Activated naive CD8-positive, alpha-beta T cell treated with anti-CD3 and anti-CD28 coated beads, Interleukin-2, amount 50 U/mL, for 16 hours (primary cell): ENCODE data around the gene PIMREG.

Source experiments
- DNase-seq: peaks from one replicate; pipeline ENCODE4 v3.0.0-alpha.2; 2020; ENCODE audit warnings: low read depth, low spot score

The PIMREG gene

DNA sequence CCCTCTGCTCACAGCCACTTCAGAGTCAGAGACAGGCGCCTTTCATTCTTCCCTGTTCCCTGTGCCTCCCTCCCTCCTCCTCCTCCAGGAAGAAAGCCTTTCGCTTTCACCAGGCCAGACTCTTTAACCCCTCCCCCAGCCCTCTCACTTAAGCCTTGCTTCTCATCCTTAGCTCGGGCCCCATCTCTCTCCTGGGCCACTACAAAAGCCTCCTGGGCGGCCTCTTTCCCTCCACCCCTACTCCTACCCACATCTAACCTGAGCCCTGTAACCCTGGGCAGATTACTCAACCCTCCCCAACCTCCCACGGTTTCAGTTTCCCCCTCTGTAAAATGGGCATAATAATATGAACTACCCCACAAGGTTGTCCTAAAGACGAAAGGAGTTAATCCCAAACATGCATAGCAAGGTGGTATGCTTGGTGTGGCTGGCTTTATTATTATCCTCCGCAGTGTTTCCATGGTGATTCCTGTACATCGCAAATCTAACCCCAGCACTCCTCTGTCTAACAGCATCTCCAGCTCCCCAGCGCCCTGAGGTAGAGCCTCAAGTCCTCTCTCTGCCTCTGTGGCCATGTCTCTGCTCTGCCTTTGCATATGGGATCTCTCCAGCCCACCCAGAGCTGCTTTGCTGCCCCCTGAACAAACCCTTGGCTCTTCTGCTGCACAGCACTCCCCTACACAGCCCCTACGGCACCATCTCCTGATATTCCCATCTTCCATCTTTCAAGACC is 17.7 kb downstream of the PIMREG start:
- no peak for DNase-seq

GRCh38 chr17:6462692-6463091 is 18.4 kb downstream of the PIMREG start:
- DNase-seq = no peak

DNA sequence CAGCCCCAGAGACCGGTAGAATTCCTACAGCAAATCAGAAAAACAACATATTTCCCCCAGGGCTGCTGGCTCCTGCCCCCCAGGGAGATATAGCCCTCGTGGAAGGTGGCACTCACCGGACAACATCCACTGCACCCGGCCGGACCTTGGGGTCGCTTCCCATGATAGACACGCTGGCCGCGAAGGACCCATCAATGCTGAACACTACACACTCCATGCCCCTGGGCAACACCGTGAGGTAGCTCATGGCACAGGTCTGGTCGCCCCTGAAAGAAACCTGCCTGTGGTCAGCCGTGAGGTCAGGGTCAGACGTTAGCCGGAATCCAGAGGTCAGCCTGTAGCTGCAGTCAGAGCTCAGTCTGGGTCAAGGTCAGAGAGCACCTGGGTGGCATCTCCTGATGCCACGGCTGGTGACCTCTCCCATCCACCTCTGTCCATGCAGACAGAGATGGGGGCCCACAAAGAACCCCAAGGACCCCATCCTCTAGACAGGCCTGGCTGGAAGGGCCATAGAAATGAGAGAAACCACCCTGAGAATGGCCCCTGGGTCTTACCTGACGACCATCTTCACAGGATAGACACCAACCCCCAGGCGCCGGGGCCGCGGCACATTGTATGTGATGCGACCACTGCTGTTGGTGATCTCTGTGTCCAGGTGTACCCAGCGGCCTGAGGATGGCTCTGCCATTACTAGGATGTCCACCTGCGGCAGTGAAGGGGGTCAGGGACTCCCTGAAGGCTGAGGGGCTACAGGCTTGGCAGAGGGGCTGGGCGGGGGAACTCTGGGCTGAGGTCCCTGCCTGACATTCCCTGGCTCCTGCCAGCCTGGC is 19.6 kb downstream of the PIMREG start:
- no peak for DNase-seq

GRCh38 chr17:6464446-6465041 is 20.3 kb downstream of the PIMREG start:
- no peak for DNase-seq

DNA sequence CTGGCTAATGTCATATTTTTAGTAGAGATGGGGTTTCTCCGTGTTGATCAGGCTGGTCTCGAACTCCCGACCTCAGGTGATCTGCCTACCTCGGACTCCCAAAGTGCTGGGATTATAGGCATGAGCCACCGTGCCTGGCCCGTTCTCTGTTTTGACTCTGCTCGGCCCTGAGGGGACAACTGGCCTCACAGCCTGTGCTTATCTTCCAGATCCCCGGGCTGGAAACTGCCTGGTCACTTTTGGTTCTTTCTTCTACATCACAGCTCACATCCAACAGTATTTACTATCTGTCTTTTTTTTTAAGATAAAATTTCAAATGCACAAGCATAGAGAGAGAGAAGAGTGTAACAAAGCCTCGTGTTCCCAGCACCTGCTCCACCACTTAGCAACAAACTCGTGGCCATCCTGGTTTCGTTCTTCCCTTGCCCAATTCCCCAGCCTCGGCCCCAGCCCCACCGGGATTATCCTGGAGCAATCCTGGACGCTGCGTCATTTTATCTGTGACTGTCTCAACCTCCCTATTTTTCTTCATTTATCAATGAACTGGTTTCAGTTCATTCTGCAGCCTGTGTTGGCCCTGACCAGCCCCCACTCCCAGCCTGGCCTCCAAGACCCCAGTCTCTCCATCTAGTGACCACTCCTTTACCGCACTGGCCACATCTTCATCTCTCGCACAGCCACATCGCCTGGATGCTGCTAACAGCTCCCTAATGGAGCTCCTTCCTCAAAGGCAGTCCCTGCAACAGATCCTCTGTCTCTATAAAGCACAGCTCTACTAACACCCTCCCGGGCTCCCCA is 21.1 kb downstream of the PIMREG start:
- DNase-seq = no peak

GRCh38 chr17:6467567-6467966 is 23.3 kb downstream of the PIMREG start:
- no peak for DNase-seq

DNA sequence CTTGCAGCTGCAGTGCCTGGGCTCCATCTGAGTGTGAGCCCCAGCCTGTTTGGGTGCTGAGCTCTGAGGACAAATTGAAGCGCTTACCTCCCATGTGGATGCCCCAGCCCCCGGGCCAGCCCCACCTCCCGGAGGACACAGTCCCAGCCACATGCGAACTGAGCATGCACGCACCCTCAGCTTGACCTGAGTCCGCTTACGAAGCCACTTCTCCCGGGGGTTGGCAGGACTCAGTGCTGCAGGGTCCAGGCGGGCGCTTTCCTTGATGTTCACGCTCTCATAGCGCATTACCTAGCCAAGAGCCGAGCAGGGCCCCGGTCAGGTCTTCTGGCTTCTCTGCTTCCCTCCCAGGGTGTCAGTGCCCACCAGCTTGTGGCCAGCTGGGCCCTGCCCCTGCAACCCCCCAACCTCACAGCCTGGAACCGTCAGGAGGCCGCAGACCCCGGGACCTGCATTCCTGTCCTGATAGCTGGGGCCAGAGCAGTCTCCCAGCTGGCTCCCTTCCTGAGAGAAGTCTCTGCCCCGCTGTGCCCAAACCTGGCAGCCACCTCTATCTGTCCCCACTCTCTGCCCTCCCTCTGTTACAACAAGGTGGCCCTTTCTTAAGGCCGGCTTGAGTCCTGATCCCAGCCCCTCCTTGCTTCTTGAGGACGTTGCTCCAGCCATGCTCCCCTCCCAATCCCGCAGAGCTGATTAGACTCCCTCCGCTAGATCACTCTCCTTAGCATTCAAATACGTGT is 24.0 kb downstream of the PIMREG start:
- no peak for DNase-seq

GRCh38 chr17:6470146-6470718 is 26.0 kb downstream of the PIMREG start:
- DNase-seq = no peak

DNA sequence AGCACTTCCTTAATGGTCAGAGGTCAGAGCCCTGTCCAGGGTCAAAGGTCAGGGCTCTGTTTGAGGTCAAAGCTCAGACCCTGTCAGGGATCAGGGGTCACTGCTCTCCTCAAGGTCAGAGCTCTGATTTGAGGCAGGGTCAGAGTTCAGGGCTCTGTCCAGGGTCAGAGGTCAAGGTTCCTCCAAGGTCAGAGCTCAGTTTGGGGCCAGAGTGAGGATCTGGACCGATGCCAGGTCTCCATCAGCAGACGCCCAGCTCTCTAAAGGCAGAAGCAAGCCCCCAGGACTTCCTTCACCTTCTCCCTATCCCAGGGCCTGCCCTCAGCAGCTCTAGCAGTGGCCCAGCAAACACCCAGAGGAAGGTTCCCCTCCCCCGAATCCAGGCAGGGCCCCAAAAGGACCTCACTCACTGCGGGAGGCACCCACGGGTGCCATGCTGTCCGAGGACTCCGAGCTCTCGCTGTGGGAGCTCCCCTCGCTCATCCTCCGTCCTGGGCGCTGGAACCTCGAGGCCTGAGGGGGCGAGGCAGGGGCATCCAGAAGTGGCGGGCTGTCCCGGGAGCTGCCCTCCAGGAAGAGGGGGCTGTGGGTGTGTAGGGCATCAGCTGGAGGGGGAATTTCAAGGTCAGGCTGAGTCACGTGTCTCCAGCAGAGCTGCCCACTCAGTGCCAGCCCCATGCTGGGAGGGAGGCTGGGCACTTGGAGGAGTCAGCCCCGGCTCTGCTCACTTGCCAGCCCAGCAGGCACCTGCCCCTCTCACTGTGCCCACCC is 26.7 kb downstream of the PIMREG start:
- no peak for DNase-seq

DNA sequence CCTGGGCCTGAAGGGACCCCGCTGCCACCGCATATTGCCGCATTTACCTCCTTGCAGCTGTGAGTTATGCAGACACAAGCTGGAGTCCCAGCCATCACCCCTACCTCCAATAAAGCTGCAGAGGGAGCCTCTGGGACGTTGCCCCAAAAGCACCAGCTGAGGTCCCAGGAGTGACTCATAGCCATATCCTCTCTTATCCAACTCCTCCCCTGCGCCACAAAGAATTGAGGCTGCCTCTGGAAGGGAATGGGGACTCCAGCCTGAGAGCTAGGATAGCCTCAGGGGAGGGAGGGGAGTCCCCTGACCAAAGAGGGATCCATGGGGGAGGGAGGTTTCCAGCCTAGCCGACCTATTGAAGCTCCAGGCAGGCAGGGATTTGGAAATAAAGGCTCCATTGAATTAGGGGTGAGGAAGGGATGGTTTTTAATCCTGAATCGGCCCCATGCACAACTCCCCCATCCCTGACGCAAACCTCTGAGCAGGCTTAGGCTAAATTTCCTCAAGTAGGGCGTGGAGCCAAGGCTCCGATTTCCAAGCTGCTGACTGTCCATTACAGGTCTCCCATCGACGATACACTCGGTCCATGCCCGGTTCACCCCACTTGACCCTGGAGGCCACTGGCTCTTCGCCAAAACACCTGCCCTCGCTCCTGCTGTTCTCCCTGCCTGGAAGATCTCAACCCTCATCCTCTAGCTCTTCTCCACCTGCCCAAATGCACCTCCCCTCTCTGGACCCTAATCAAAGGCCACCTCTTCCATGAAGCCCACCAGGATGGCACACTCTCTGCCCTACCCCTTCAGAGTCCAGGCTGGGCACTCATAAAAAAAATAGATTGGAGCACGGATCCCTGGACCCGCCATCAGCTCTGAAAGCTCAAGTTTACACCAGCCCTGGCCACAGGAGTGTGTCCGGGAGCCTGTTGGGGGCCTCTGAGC is 27.5 kb downstream of the PIMREG start:
- no peak for DNase-seq

GRCh38 chr17:6472517-6472916 is 28.3 kb downstream of the PIMREG start:
- no peak for DNase-seq

- DNase-seq = peak; percentile 47
Measured at GRCh38 chr17:6473128-6473767, 29.0 kb downstream of the PIMREG start.

DNA sequence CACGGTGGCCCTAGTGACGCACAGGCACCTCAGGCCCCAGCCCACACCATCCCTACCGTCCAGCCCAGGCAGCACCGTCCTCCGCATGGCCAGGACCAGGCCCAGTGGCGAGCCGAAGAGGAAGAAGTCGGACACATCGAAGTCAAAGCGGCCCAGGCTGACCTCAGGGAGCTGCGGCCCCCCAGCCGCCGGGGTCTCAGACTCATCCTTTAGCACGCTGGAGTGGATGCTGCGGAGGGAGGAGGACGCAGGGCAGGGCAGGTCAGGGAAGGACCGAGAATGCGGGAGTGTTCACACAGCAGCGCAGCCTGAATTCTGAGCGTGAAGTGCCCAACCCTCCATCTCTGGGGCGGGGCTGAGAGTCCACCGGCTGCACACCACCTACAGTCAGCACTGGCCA is 30.1 kb downstream of the PIMREG start:
- no peak for DNase-seq

- DNase-seq = no peak
Measured at GRCh38 chr17:6474906-6475305, 30.7 kb downstream of the PIMREG start.

GRCh38 chr17:6475411-6475810 is 31.2 kb downstream of the PIMREG start:
- DNase-seq = no peak

DNA sequence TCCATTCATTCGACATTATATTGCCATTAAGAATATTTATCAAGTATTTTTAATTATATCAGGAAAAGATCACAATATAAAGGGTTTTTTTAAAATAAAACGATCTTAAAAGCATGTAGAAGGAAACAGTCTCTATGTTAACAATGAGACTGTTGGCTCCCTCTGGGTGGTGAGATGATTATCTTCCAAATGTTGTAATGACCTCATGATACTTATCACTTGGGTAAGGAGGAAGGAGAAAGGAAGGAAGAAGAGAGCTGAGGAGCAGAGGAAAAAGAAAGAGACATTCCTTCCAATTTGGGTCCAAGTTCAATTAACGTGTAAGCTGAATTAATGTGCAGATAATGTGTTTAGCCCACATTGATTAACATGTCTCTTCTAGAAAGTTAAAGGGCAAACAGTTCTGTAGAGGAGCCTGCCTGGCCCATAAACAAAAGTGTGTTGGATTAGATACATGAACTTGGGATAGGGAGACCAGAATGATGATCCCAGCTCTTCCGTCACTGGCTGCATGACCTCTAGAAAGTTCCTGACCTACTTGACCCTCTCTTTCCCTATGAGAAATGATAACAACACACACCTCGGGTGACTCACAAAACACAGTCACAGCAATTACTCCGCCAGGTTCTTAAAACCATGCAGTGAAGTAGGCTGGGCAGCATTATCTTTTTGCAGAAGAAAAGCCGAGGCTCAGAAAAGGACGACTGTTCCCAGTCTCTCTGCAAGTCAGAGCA is 32.0 kb downstream of the PIMREG start:
- DNase-seq = no peak

GRCh38 chr17:6476810-6477179 is 32.5 kb downstream of the PIMREG start:
- DNase-seq = no peak
